ENCODE data around the gene OTULIN.

OTULIN gene

DNA sequence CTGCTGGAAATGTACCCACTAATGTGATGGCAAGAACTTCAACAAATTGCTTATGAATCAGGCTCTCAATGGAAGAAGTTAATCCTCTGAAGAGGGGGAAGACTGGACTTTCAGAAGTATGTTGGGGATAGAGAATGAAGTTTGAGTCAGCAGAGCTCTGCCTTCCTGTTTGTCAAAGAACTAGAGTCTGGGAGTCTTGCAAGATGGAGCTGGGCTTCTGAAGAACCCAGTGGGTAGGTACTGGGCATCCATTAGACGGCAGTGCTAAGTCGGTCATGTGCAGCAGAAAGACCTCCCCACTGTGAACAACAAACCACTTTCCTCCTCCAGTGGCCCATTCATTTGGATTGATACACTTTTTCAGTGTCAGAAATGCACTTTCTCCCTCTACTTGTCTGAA is 34.6 kb downstream of the OTULIN start:
- DNase-seq, result no peak

DNA sequence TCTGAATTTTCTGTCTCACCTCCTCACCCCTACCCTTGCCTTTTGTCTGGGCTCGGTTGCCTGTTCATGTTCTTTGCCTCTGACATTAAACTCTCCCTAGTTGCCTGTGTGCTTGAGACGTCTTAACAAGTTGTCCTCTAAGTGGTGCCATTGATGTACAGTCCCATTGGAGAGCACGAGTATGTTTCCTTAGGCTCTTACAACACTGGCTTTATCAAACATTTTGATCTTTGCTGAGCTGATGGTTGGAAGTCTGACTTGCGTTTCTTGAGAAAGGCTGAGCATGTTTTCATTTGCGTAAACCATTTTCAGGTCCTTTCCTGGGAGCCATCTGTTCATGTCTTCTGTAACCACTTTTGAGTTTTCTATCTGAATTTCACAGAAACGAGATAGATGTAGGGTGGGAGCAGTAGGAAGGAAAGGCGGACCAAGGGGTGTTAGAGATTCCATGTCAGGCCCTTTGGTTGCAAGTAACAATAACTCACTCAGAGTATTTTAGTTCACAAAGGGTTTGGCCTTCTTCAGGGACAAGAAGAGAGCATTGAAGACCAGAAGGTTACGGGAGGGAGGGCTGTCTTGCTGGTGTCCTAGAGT is 35.4 kb downstream of the OTULIN start:
- DNase-seq, result no peak

GRCh38 chr5:14700478-14701436 is 36.2 kb downstream of the OTULIN start:
- no peak for DNase-seq

GRCh38 chr5:14701556-14701955 is 37.0 kb downstream of the OTULIN start:
- DNase-seq, result no peak

DNA sequence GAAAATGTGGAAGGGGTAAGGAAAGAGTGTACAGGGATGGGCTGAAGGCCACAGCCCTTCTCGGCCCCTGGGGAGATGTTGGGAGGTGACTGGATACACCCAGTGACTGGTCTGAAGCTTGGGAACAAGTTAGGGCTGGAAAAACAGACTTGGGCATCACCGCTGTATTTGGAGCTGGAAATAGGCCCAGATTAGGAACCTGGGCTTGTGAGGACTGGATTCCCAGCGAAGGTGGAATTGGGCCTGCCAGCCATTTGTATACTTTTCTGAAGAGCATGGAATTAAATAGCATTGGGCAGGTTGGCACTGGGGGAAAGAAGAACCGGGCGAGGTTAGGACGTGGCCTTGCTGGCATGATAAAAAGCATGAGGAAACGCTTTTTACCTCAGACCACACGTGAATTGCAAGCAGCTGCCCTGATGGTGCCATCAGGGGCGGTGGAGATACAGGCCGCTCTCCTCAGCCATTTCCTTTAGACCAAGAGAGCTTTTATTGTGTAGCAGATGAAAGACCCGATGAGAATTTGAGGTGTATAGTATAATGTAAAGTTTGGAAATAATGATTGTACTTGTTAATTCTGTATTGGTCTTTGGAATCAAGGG is 37.8 kb downstream of the OTULIN start:
- DNase-seq, result no peak

DNA sequence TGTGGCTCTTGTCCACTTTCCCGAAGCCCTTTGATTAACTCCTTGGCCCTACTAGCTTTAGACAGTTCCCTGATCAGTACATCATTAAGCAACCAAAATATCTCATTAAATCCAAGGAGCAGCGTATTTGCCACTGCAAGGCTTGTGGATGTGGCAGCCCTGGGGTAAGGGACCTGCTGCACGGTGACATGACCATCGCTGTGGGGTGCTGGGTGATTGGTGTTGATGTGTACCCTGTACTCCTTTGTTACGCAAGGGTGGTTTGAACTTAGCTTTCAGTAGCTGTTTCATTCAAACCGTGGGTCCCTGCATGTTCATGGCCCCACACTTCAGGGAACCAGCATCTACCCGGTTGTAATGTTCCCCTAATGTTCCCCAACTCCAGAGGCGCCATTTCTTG is 41.0 kb downstream of the OTULIN start:
- no peak for DNase-seq

DNA sequence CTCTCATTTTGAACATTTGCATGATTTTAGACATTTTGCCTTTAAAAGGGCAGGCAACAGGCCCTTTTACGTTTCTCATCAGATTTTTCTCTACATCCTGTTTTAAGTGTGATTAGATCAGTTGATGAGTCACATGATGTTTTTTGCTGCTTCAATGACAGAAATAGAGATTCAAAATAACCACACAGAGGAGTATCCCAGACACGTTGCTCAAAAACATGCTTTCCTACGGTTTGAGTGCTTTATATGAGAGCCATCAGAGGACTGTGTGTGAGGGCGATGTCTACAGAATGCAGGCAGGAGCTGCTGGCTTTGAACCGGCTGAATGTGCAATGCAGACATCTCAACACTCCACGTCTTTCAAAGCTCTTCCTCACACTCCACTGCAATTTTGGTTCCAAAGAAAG is 42.1 kb downstream of the OTULIN start:
- no peak for DNase-seq

- DNase-seq, result peak in 2 of 14 donors; percentile 41 to 69
Measured at GRCh38 chr5:14707811-14708390, 43.4 kb downstream of the OTULIN start.

GRCh38 chr5:14708551-14708950 is 44.0 kb downstream of the OTULIN start:
- no peak for DNase-seq

DNA sequence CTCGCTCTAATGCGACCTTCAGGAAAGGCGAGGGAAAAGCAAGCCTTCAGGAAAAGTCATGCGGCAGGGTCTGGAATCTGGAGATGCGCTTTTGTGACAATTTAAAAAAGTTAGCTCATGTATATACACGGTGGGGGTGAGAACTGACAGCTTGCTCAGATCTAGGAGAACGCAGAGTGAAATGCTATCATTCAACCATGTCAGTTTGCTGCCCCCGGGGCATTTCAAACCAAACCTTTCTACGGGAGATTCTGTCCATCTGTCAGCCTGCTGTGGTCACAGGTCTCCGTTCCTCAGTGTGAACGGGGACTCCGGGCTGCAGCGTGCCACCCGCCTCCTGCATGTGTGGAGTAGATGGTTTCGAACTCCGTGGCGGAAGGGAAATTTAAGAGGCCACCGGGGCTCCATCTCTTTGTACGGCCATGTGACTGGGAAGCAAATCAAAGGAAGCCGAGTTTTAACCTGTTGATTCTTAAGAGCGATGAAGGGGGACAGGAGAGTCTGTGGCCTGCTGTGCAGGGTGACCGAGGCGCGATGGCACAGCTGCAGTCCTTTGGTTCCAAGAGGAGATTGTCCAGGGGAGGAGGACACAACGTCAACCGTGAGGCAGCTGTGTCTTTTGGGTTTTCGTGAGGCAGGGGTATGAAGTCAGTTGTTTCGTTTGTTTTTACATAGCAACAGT is 45.9 kb downstream of the OTULIN start:
- no peak for DNase-seq

- no peak for DNase-seq
Measured at GRCh38 chr5:14712131-14712530, 47.6 kb downstream of the OTULIN start.

DNA sequence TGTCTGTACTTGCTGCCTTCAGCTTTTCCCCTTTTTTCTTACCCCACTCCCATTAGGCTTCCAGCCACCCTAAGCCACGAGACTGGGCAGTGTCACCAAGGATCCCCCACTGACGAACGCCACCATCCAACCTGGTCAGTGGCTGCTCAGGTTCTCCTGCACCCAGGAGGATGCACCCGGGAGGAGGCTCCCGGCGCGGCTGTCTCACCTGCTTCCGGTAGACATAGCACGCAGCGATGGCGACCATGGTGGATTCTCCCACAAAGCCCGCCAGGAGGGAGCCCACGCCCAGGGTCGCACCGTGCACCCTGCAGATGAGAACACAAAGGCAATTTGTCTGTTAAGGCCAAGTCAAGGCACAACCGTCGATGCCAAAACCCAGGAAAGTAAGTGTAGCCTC is 48.1 kb downstream of the OTULIN start:
- DNase-seq, result no peak

DNA sequence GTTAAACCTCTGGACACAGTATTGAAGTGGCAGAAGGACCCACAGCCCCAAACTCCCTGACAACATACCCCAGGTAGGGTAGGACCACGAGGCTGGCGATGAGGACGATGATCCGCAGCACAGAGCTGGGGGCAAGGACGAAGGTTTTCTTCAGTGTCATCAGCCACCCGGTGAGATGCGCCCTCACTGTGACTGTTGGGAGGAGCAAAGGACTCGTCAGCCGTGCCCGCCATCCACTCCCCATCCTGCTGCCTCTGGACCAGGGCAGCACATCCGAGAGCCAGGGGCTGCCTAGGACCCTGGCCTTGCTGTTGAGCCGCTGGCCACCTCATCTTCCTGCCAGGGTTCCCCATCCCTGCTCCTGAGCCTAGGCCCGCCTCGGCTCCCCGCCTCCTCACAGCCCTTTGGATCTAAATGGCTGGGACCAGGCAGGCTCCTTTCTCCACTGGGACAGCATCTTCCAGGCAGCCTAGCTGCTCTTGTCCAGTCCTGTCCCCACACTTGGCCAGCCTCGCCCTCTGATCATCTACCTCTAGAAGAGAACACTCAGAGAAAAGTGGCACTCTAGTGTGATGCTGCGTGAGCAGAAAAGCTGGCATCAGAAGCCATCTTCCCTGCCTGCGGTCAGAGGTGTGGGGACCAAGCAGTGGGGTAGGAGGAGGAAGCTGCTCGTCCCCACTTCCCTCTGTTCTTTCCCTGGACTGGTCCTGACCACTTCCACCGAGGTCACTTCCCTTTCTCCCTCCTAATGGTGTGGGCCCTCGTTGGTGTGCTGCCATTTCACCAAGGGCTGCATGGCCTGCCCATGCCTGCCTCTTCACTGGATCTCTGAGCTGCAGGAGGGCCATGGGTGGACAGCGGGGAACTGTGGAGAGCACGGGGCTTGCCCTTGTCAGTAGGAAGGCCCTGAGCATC is 49.2 kb downstream of the OTULIN start:
- DNase-seq, result no peak

DNA sequence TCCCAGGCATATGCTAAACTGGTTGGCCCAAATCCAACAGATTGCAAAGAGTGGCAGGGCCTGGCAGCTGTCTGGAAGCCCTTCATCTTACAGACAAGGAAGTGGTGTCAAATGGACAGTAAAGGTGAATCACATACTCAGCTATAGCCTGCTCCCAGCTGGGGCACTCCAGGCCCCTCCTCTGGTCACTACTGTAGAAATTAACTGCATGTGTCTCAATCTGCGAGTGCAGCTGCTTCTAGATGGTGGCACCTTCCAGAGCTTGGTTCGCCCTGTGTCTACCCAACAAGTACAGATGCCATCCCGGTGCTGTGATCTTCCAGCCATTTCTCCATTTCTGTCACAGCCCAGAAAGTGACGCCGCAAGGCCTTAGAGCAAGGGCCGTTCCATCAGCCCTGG is 50.2 kb downstream of the OTULIN start:
- no peak for DNase-seq

GRCh38 chr5:14715481-14715880 is 51.0 kb downstream of the OTULIN start:
- no peak for DNase-seq

GRCh38 chr5:14716755-14717752 is 52.5 kb downstream of the OTULIN start:
- DNase-seq, result no peak

- DNase-seq, result no peak
Measured at GRCh38 chr5:14718778-14719177, 54.3 kb downstream of the OTULIN start.

DNA sequence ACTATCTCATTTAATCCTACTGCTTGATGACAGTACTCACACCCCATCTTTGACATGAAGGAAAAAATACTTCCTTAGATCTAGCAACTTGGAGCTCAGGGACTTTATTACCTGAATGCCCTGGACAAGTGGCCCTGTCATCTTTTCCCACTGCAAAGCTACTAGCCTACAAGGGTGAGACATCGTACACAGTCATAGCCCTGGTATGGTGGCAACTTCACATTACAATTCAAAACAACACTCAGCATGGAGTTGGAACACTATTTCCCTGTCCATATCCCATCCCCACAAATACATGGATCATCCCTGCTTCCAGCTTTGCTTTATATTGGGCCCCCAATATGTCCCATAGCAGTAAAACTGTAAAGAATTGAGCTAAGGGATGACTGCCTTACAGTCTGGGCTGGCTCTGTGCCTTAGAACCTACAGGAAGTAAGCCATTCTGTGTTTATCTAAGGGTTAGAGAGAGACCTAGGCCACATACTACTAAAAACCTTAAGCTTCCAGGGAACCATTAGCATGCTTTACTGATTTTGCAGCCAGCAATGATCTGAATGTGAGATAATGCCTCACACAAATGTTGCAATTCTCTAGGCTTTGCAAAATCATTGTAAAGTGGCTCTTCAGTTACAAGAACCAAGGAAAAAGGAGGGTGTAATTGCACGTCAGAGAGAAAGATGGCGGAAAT is 55.9 kb downstream of the OTULIN start:
- DNase-seq, result no peak

DNA sequence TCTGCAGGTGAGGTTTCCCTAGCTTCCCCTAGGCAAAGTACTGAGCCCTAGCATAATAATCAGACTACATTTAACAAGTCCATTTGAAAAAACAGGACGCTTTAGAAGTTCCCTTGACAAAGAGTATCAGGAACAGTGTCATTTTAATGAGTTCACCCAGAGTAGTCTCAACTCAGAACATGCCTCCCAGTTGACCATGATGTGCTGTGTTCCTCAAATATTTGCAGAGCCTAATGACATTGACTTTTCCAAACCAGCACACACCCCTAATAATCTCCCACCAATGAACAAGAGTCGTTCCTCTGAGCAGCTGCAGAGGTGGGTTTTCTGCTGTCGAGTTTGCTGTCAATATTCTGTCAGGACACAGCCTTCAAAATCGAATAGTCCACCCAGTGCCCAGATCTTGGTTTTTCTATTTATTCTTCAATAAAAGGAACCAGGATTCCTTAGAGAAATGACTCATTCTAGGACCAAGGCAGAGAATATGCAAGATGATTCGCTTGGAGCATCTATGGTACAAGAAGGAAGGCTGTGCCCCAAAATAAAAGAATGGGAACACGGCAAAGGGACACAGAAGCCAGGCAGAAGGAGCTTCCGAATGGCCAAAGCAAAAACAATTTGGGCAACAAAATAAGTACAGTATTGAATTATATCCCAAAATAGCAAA is 57.6 kb downstream of the OTULIN start:
- no peak for DNase-seq
